Measurements from ENCODE around the gene ZNF335. TPM values are rescaled to one million over a fixed set of nuclear protein-coding genes. Genes with fewer than 3 reads are reported as not detected.
A peak's percentile ranks its signal among the peaks of the same experiment; 100 is the strongest.

ZNF335 gene
- total RNA-seq, 1 donor from 2014 or later, result 7.2 TPM

DNA sequence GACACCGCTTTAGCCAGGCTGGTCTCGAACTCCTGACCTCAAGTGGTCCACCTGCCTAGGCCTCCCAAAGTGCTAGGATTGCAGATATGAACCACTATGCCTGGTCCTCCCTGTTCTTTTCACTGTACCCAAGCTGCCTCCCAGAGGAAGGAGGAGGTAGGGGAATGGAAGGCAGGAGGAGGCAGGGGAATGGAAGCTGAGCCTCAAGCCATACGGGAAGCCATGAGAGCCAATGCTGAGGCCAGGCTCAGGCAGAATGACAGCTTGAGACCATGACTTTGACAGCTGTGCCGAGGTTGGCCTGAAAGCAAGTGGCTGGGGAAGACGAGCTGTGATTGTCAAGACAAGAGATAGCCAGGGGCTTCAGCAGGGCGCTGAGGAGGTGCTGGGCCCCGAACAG, 13.6 kb upstream of the ZNF335 start:
- Histone ChIP-seq H3K27ac (no peak overlapping the region), H3K9ac (no peak overlapping the region), H3K4me3 (no peak overlapping the region), H3K4me2 (no peak overlapping the region), H3F3A (ENCODE audit: low read depth) (peaks cover 4% of the 10 kb centered on the region), H3K9me3 (ENCODE audit: low read depth) (no peaks in the 10 kb centered on the region), H4K20me1 (ENCODE audit: low read depth) (no peaks in the 10 kb centered on the region), H3K27me3 (no peaks in the 10 kb centered on the region), H3K36me3 (no peaks in the 10 kb centered on the region), H3K4me1 (no peaks in the 10 kb centered on the region), H3K79me2 (ENCODE audit: low read depth) (no peaks in the 10 kb centered on the region), H2AFZ (replicated peaks) (no peak overlapping the region)
- Mint-ChIP-seq H3K36me3 (no peaks in the 10 kb centered on the region), H3K4me1 (no peaks in the 10 kb centered on the region), H3K4me3 (no peak overlapping the region), H3K9me3 (no peaks in the 10 kb centered on the region), H3K27ac (no peak overlapping the region), H3K27me3 (ENCODE audit: insufficient read depth, low read depth) (peaks cover 2% of the 10 kb centered on the region)
- TF ChIP-seq EZH2phosphoT487 (IDR thresholded peaks at IDR 0.05), result no peak
- TF ChIP-seq, protein P1, sequence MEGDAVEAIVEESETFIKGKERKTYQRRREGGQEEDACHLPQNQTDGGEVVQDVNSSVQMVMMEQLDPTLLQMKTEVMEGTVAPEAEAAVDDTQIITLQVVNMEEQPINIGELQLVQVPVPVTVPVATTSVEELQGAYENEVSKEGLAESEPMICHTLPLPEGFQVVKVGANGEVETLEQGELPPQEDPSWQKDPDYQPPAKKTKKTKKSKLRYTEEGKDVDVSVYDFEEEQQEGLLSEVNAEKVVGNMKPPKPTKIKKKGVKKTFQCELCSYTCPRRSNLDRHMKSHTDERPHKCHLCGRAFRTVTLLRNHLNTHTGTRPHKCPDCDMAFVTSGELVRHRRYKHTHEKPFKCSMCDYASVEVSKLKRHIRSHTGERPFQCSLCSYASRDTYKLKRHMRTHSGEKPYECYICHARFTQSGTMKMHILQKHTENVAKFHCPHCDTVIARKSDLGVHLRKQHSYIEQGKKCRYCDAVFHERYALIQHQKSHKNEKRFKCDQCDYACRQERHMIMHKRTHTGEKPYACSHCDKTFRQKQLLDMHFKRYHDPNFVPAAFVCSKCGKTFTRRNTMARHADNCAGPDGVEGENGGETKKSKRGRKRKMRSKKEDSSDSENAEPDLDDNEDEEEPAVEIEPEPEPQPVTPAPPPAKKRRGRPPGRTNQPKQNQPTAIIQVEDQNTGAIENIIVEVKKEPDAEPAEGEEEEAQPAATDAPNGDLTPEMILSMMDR (IDR thresholded peaks at IDR 0.05), result no peak
- TF ChIP-seq EZH2 (IDR thresholded peaks at IDR 0.05), result no peak
- no peak for DNase-seq (ENCODE audit: low spot score)

DNA sequence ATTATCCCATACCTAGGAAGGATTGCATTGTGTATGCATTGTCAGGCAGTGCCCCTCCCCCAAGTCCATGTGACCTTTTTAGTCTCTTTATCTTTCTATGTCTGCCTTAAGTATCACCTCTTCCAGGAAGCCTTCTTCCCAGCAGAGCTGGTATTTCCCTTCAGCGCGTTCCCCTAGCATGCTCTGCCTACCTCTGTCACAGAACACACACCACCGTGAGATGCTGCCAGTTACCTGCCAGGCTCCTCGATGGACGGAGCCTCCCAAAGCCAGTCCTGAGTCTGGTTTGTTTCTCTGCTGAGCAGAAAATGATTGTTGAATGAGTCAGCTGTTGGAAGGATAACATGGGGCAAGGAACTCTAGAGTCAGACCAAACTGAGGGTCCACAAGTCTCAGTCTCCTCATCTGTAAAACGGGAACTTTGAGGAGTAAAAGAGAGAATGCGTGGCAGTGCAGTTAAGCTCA, 11.3 kb upstream of the ZNF335 start:
- TF ChIP-seq, protein P1 (IDR thresholded peaks at IDR 0.05), result no peak
- TF ChIP-seq EZH2phosphoT487 (IDR thresholded peaks at IDR 0.05), result no peak
- no peak for TF ChIP-seq EZH2 (IDR thresholded peaks at IDR 0.05)
- Histone ChIP-seq H3F3A (ENCODE audit: low read depth) (peaks cover 4% of the 10 kb centered on the region), H3K27ac (no peak overlapping the region), H3K4me3 (no peak overlapping the region), H2AFZ (replicated peaks) (peak overlapping the region; percentile 27), H4K20me1 (ENCODE audit: low read depth) (no peaks in the 10 kb centered on the region), H3K79me2 (ENCODE audit: low read depth) (no peaks in the 10 kb centered on the region), H3K36me3 (no peaks in the 10 kb centered on the region), H3K4me2 (no peak overlapping the region), H3K9ac (no peak overlapping the region), H3K4me1 (no peaks in the 10 kb centered on the region), H3K9me3 (ENCODE audit: low read depth) (no peaks in the 10 kb centered on the region), H3K27me3 (peaks cover 6% of the 10 kb centered on the region)
- no peaks in the 10 kb centered on the region for H3K4me1 Mint-ChIP-seq
- H3K27me3 Mint-ChIP-seq (ENCODE audit: insufficient read depth, low read depth), result peaks cover 2% of the 10 kb centered on the region
- no peak overlapping the region for H3K4me3 Mint-ChIP-seq
- no peaks in the 10 kb centered on the region for H3K9me3 Mint-ChIP-seq
- H3K27ac Mint-ChIP-seq, result no peak overlapping the region
- DNase-seq (ENCODE audit: low spot score), result no peak
- H3K36me3 Mint-ChIP-seq, result no peaks in the 10 kb centered on the region

DNA sequence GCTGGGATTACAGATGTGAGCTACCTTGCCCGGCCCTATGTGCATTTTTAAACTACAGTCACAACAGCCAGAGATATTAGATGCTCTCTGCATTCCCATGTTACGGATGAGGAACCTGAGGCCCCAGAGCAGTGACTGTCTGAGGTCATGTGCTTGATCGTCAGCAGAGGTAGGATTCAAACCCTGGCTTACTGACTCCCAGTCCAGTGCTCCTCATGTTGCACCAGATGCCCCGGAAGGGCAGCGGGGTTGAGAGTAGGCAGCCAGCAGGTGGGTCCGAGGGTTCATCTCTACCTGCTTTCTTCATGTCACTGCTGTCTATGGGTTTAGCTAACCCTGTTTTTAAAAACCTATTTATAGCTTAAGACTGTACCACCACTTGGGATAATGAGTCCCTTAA, 9.3 kb upstream of the ZNF335 start:
- no peaks in the 10 kb centered on the region for H3K9me3 Mint-ChIP-seq
- no peak overlapping the region for H3K4me3 Mint-ChIP-seq

More for the DNA sequence above, 9.3 kb upstream of the ZNF335 start:
- Mint-ChIP-seq H3K27ac (no peak overlapping the region), H3K27me3 (ENCODE audit: insufficient read depth, low read depth) (no peaks in the 10 kb centered on the region), H3K4me1 (no peaks in the 10 kb centered on the region), H3K36me3 (no peaks in the 10 kb centered on the region)
- H3K4me3 ChIP-seq, result no peak overlapping the region
- peaks cover 8% of the 10 kb centered on the region for H3K27me3 ChIP-seq
- H3K27ac ChIP-seq, result no peak overlapping the region
- no peaks in the 10 kb centered on the region for H3K79me2 ChIP-seq (ENCODE audit: low read depth)
- no peaks in the 10 kb centered on the region for H3K36me3 ChIP-seq
- H3K4me1 ChIP-seq, result no peaks in the 10 kb centered on the region
- no peaks in the 10 kb centered on the region for H4K20me1 ChIP-seq (ENCODE audit: low read depth)
- DNase-seq (ENCODE audit: low spot score), result no peak
- H2AFZ ChIP-seq (replicated peaks), result no peak overlapping the region
- no peaks in the 10 kb centered on the region for H3F3A ChIP-seq (ENCODE audit: low read depth)
- H3K4me2 ChIP-seq, result no peak overlapping the region
- no peak for TF ChIP-seq EZH2phosphoT487 (IDR thresholded peaks at IDR 0.05)
- no peak for TF ChIP-seq EZH2 (IDR thresholded peaks at IDR 0.05)
- TF ChIP-seq, protein P1 (IDR thresholded peaks at IDR 0.05), result no peak
- H3K9ac ChIP-seq, result no peak overlapping the region
- H3K9me3 ChIP-seq (ENCODE audit: low read depth), result no peaks in the 10 kb centered on the region
